ENCODE data around the gene ISL2. TPM values are rescaled to one million over a fixed set of nuclear protein-coding genes. Genes with fewer than 3 reads are reported as not detected.

Gene ISL2
- total and polyA plus RNA-seq, 3 donors from 2014 or later, result 0.88 to 4.2 (median 3.5) TPM

DNA sequence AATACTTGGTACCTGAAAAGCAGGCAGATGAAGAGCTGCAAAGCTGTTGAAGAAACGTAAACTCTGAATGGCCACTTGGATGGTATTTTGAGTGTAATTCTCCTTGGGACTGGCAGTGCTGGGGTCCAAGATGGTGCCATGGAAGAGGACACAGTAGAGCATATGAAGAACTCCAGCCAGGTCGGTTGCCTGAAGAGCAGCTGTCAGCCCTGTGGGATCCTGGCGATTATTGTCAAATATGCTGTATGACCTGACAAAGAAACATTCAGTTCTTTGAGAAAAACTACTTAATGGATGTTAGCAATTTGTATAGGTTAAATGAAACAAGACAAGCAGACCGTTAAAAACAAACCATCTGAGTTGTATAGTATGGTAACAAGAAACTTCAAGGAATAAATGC is 44.8 kb downstream of the ISL2 start:
- Histone ChIP-seq H3K4me1 (no peaks in the 10 kb centered on the region), H3K4me3 (no peak overlapping the region), H3K9me3 (no peaks in the 10 kb centered on the region), H3K27ac (no peak overlapping the region), H3K27me3 (no peaks in the 10 kb centered on the region), H3K36me3 (ENCODE audit: low read depth, missing control alignments) (no peaks in the 10 kb centered on the region)
- no peak for DNase-seq
- intact Hi-C loops (cut with DNase I; ENCODE audit: low total_unique reads), result no loop called here
- 95 to 96% methylated on average over 4 of the region's 4 CpGs for WGBS, 2 donors
- TF ChIP-seq CTCF (IDR thresholded peaks at IDR 0.05) (no peak), POLR2A (IDR thresholded peaks at IDR 0.05) (no peak)

DNA sequence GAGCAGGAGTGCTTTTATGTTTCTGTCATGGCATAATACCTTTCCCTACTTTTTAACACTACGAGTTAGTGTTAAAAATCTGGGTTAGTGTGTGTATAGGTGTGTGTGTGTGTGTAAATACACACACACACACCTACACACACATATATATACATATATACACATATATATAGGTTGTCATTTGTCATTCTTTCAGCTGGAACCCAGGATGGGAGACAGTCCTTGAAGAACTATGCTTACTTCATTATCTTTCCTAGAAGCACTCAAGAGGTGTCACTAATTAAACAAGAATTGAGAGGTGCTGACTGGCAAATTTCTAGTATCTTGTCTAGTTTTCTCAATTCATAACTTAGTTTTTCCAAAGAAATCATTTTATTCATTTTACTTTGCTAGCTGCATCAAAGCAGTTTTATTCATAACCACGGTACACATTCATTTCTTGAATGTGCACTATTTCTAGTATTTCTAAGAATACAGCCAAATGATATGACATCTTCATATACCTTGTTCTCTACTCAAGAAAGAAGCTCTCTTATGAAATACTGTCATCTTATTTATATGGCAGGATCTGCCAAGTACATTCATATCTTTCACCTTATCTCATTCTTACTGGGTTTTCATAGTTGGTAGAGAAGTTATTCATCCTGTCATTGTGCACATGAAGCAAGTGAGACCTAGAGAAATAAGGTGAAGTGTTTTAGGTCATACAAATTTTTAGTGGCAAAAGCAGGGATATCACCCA is 46.6 kb downstream of the ISL2 start:
- H3K27ac ChIP-seq, result no peak overlapping the region
- DNase-seq, result no peak
- no peaks in the 10 kb centered on the region for H3K9me3 ChIP-seq
- WGBS, 2 donors, result 93 to 97% methylated on average over 2 of the region's 2 CpGs
- H3K36me3 ChIP-seq (ENCODE audit: low read depth, missing control alignments), result no peaks in the 10 kb centered on the region
- no peaks in the 10 kb centered on the region for H3K4me1 ChIP-seq
- intact Hi-C loops (cut with DNase I; ENCODE audit: low total_unique reads), result no loop called here
- TF ChIP-seq POLR2A (IDR thresholded peaks at IDR 0.05) (no peak), CTCF (IDR thresholded peaks at IDR 0.05) (no peak)
- no peaks in the 10 kb centered on the region for H3K27me3 ChIP-seq
- no peak overlapping the region for H3K4me3 ChIP-seq

- 90 to 95% methylated on average over 2 of the region's 2 CpGs for WGBS, 2 donors
- intact Hi-C loops (cut with DNase I; ENCODE audit: low total_unique reads), result no loop called here
Measured at GRCh38 chr15:76384409-76384808, 47.8 kb downstream of the ISL2 start.

GRCh38 chr15:76386178-76386577 is 49.6 kb downstream of the ISL2 start:
- intact Hi-C loops (cut with DNase I; ENCODE audit: low total_unique reads), result no loop called here
- no peak overlapping the region for H3K27ac ChIP-seq
- no peaks in the 10 kb centered on the region for H3K36me3 ChIP-seq (ENCODE audit: low read depth, missing control alignments)
- H3K9me3 ChIP-seq, result no peaks in the 10 kb centered on the region
- no peaks in the 10 kb centered on the region for H3K27me3 ChIP-seq
- no peak for DNase-seq
- H3K4me1 ChIP-seq, result no peaks in the 10 kb centered on the region
- no peak for TF ChIP-seq POLR2A (IDR thresholded peaks at IDR 0.05)
- no peak for TF ChIP-seq CTCF (IDR thresholded peaks at IDR 0.05)
- 92 to 96% methylated on average over 2 of the region's 2 CpGs for WGBS, 2 donors
- no peak overlapping the region for H3K4me3 ChIP-seq

More at GRCh38 chr15:76384409-76384808, 47.8 kb downstream of the ISL2 start:
- Histone ChIP-seq H3K4me3 (no peak overlapping the region), H3K4me1 (no peaks in the 10 kb centered on the region), H3K27me3 (no peaks in the 10 kb centered on the region), H3K27ac (no peak overlapping the region), H3K36me3 (ENCODE audit: low read depth, missing control alignments) (no peaks in the 10 kb centered on the region), H3K9me3 (no peaks in the 10 kb centered on the region)
- no peak for DNase-seq
- no peak for TF ChIP-seq POLR2A (IDR thresholded peaks at IDR 0.05)
- TF ChIP-seq CTCF (IDR thresholded peaks at IDR 0.05), result no peak

DNA sequence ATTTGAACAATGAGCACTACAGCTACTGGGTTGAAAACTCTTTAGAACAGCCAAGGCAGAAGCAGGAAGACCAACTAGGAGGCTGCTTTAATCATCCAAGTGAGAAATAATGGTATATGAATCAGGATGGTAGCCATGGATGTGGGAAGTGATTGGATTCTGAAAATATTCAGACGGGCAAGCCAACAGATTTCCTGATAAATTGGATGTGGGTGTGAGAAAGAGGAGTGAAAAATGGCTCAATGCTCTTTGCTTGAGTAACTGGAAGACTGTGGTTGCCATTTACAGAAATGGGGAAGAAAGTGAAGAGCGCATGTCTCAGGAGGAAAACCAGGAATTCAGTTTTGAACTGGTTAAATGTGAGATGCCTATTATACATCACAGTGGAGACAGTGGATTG is 50.4 kb downstream of the ISL2 start:
- Histone ChIP-seq H3K36me3 (ENCODE audit: low read depth, missing control alignments) (no peaks in the 10 kb centered on the region), H3K27me3 (no peaks in the 10 kb centered on the region), H3K27ac (no peak overlapping the region), H3K9me3 (no peaks in the 10 kb centered on the region), H3K4me3 (no peak overlapping the region), H3K4me1 (no peaks in the 10 kb centered on the region)
- TF ChIP-seq POLR2A (IDR thresholded peaks at IDR 0.05) (no peak), CTCF (IDR thresholded peaks at IDR 0.05) (no peak)
- 94 to 96% methylated on average over 2 of the region's 2 CpGs for WGBS, 2 donors
- intact Hi-C loops (cut with DNase I; ENCODE audit: low total_unique reads), result no loop called here
- DNase-seq, result no peak

All from testis (tissue), 3 donors.